H9 (cell line): ENCODE measurements around the gene DNAJC5. TPM values are rescaled to one million over a fixed set of nuclear protein-coding genes. Genes with fewer than 3 reads are reported as not detected.

ENCODE experiments used
- DNase-seq: peaks from one replicate; pipeline ENCODE4 v3.0.0-alpha.2; 2017
- H2AFZ ChIP-seq: one replicate; pipeline ENCODE4 v1.6.1; 2013; ENCODE audit warnings: mild to moderate bottlenecking, low read length, control low read depth, moderate library complexity
- H2AK5ac ChIP-seq: 2 replicates; pipeline ENCODE4 v1.6.1; 2013; ENCODE audit warnings: low read length, control low read depth, mixed read lengths; ENCODE audit not compliant: insufficient read length
- H2BK120ac ChIP-seq: one replicate; pipeline ENCODE4 v1.6.1; 2013; ENCODE audit warnings: low read depth, mild to moderate bottlenecking, low read length, control low read depth, inconsistent platforms; ENCODE audit not compliant: poor library complexity, severe bottlenecking
- H2BK12ac ChIP-seq: 2 replicates; pipeline ENCODE4 v1.6.1; 2013; ENCODE audit warnings: low read length, control low read depth, mixed read lengths, low read depth; ENCODE audit not compliant: insufficient read length
- H2BK15ac ChIP-seq: 2 replicates; pipeline ENCODE4 v1.6.1; 2013; ENCODE audit warnings: low read depth, low read length, control low read depth
- H2BK20ac ChIP-seq: one replicate; pipeline ENCODE4 v1.6.1; 2013; ENCODE audit warnings: low read depth, mild to moderate bottlenecking, low read length, control low read depth, inconsistent platforms; ENCODE audit not compliant: poor library complexity, severe bottlenecking
- H2BK5ac ChIP-seq: 2 replicates; pipeline ENCODE4 v1.6.1; 2013; ENCODE audit warnings: low read length, control low read depth, mixed read lengths; ENCODE audit not compliant: insufficient read length
- H3K14ac ChIP-seq: 2 replicates; pipeline ENCODE4 v1.6.1; 2013; ENCODE audit warnings: low read length, control low read depth; ENCODE audit not compliant: insufficient read depth
- H3K18ac ChIP-seq: 2 replicates; pipeline ENCODE4 v1.6.1; 2013; ENCODE audit warnings: low read depth, mild to moderate bottlenecking, mixed read lengths, low read length, control low read depth; ENCODE audit not compliant: insufficient read length
- H3K23ac ChIP-seq: 2 replicates; pipeline ENCODE4 v1.6.1; 2013; ENCODE audit warnings: low read length, control low read depth, mixed read lengths, low read depth; ENCODE audit not compliant: insufficient read length
- H3K23me2 ChIP-seq: 2 replicates; pipeline ENCODE4 v1.6.1; 2013; ENCODE audit warnings: low read depth, mild to moderate bottlenecking, mixed read lengths, low read length, control low read depth; ENCODE audit not compliant: insufficient read length, poor library complexity, severe bottlenecking
- H3K27ac ChIP-seq: 2 replicates; pipeline ENCODE4 v1.5.1; 2013; ENCODE audit warnings: low read length, control low read depth, mixed read lengths, low read depth; ENCODE audit not compliant: insufficient read length
- H3K27me3 ChIP-seq: 2 replicates; pipeline ENCODE4 v1.6.1; 2013; ENCODE audit warnings: low read length, control low read depth, inconsistent platforms; ENCODE audit not compliant: insufficient read depth
- H3K4ac ChIP-seq: 2 replicates; pipeline ENCODE4 v1.6.1; 2013; ENCODE audit warnings: low read depth, mild to moderate bottlenecking, control low read depth, inconsistent platforms, low read length, moderate library complexity
- H3K4me1 ChIP-seq: 2 replicates; pipeline ENCODE4 v1.6.1; 2013; ENCODE audit warnings: low read length, control low read depth, inconsistent platforms; ENCODE audit not compliant: insufficient read depth
- H3K4me2 ChIP-seq: 2 replicates; pipeline ENCODE4 v1.6.1; 2013; ENCODE audit warnings: low read length, control low read depth, mixed read lengths; ENCODE audit not compliant: insufficient read length, insufficient read depth
- H3K56ac ChIP-seq: 2 replicates; pipeline ENCODE4 v1.6.1; 2013; ENCODE audit warnings: low read depth, mild to moderate bottlenecking, mixed read lengths, low read length, control low read depth; ENCODE audit not compliant: insufficient read length
- H3K79me1 ChIP-seq: 2 replicates; pipeline ENCODE4 v1.6.1; 2013; ENCODE audit warnings: low read depth, mild to moderate bottlenecking, moderate library complexity, low read length, control low read depth, inconsistent platforms; ENCODE audit not compliant: insufficient read depth, poor library complexity, severe bottlenecking
- H3K79me2 ChIP-seq: 2 replicates; pipeline ENCODE4 v1.6.1; 2013; ENCODE audit warnings: low read length, control low read depth, inconsistent platforms; ENCODE audit not compliant: insufficient read depth
- H3K9ac ChIP-seq: 2 replicates; pipeline ENCODE4 v1.6.1; 2013; ENCODE audit warnings: low read length, control low read depth, mixed read lengths; ENCODE audit not compliant: insufficient read length; ENCODE audit errors: extremely low read depth
- H3K9me3 ChIP-seq: one replicate; pipeline ENCODE4 v1.6.1; 2013; ENCODE audit warnings: low read depth, low read length, inconsistent platforms; ENCODE audit not compliant: control insufficient read depth
- H3T11ph ChIP-seq: one replicate; pipeline ENCODE4 v1.6.1; 2013; ENCODE audit warnings: mild to moderate bottlenecking, low read length, control low read depth, inconsistent platforms
- H4K20me1 ChIP-seq: one replicate; pipeline ENCODE4 v1.6.1; 2013; ENCODE audit not compliant: control insufficient read depth, insufficient read length, insufficient read depth
- H4K5ac ChIP-seq: 2 replicates; pipeline ENCODE4 v1.6.1; 2013; ENCODE audit warnings: low read depth, mild to moderate bottlenecking, mixed read lengths, low read length, control low read depth; ENCODE audit not compliant: insufficient read length
- H4K8ac ChIP-seq: replicated peaks from 2 replicates; pipeline ENCODE4 v1.6.1; 2013; ENCODE audit warnings: low read length, control low read depth, mixed read lengths, low read depth; ENCODE audit not compliant: insufficient read length
- H4K91ac ChIP-seq: 2 replicates; pipeline ENCODE4 v1.6.1; 2013; ENCODE audit warnings: low read depth, mild to moderate bottlenecking, moderate library complexity, mixed read lengths, low read length, control low read depth; ENCODE audit not compliant: insufficient read length
- H3K27ac Mint-ChIP-seq, 3 experiments: 2 replicates in 2 of 3; 3 replicates in 1 of 3; pipeline ENCODE4 v1.8.0; 2020 to 2021; ENCODE audit warnings: mixed read lengths in 3 of 3, mild to moderate bottlenecking in 1 of 3, moderate library complexity in 1 of 3
- H3K27me3 Mint-ChIP-seq: 2 replicates; pipeline ENCODE4 v1.8.0; 2021; ENCODE audit warnings: low read depth, mild to moderate bottlenecking, moderate library complexity, mixed read lengths
- H3K36me3 Mint-ChIP-seq, 3 experiments: 2 replicates in 2 of 3; 3 replicates in 1 of 3; pipeline ENCODE4 v1.8.0; 2020 to 2021; ENCODE audit warnings: low read depth in 3 of 3, mixed read lengths in 3 of 3; ENCODE audit not compliant: insufficient read depth in 1 of 3
- H3K4me1 Mint-ChIP-seq, 2 experiments: 2 replicates each; pipeline ENCODE4 v1.8.0; 2020; ENCODE audit warnings: mixed read lengths in 2 of 2
- H3K4me3 Mint-ChIP-seq, 2 experiments: 2 replicates in 1 of 2; 3 replicates in 1 of 2; pipeline ENCODE4 v1.8.0; 2020 to 2021; ENCODE audit warnings: mild to moderate bottlenecking in 2 of 2, mixed read lengths in 2 of 2, moderate library complexity in 1 of 2
- H3K9me3 Mint-ChIP-seq, 2 experiments: 2 replicates in 1 of 2; 3 replicates in 1 of 2; pipeline ENCODE4 v1.8.0; 2020; ENCODE audit warnings: mild to moderate bottlenecking in 2 of 2, mixed read lengths in 2 of 2, moderate library complexity in 1 of 2
- WGBS: extraction: QIAGEN DNeasy Blood & Tissue Kit; methylation state at CpG from one replicate; pipeline ENCODE4 v1.1.7; 2013; ENCODE audit warnings: missing lambda C conversion rate, low lambda C conversion rate, mixed read lengths; ENCODE audit not compliant: insufficient read length; ENCODE audit errors: extremely low coverage; 5-methylcytosine and 5-hydroxymethylcytosine counted together
- total RNA-seq: library from RNA; stranded (reverse); gene quantifications from 2 replicates; pipeline ENCODE4 v1.2.1, GENCODE V29; 2021
- TF ChIP-seq, protein P1 (sequence below): fragments of 200-600 bp; sonication (generic); conservative IDR thresholded peaks from 3 replicates; pipeline ENCODE4 v1.8.0; 2021; ENCODE audit warnings: antibody characterized with exemption, mild to moderate bottlenecking

The DNAJC5 gene
- total RNA-seq, 1 experiment from 2014 or later: 43.0 TPM

DNA sequence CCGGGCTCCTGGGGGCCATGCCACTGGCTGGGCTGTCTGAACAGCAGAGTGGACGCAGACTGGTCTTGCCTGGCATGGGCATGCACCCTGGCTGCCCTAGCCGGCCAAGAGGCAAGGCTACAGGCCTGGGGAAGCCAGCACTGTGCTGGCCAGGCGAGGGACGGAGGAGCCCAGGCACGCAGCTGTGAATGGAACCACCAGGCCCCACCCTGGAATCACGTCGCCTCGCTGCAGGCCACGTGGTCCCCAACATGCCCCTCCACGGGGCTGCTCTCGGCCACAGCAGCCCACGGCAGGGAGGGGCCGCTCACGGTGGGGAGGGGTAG is 57.2 kb downstream of the DNAJC5 start:
- no peaks in the 10 kb centered on the region for H3K27me3 Mint-ChIP-seq
- H2BK20ac ChIP-seq: no peak overlapping the region
- peaks cover 3 to 14% (median 14%) of the 10 kb centered on the region in 3 experiments for H3K36me3 Mint-ChIP-seq
- H4K20me1 ChIP-seq: peaks cover 2% of the 10 kb centered on the region
- no peak overlapping the region for H3K27ac Mint-ChIP-seq
- no peak overlapping the region for H2BK15ac ChIP-seq
- H3K4me1 Mint-ChIP-seq: peaks cover 27 to 31% of the 10 kb centered on the region in 2 experiments
- H2AFZ ChIP-seq: no peak overlapping the region
- peaks cover 4 to 7% of the 10 kb centered on the region in 2 experiments; a peak in 3 of 5 replicates for H3K9me3 Mint-ChIP-seq
- DNase-seq: no peak
- H3K18ac ChIP-seq: no peak overlapping the region
- no peak overlapping the region for H3K4ac ChIP-seq
- H3K79me2 ChIP-seq: peaks cover 19% of the 10 kb centered on the region; the same call in 1 of the 2 replicates
- no peak overlapping the region for H2AK5ac ChIP-seq
- H4K5ac ChIP-seq: no peak overlapping the region
- H2BK12ac ChIP-seq: no peak overlapping the region
- no peaks in the 10 kb centered on the region for H3K9me3 ChIP-seq
- H3K4me1 ChIP-seq: no peaks in the 10 kb centered on the region
- H3K27ac ChIP-seq: no peak overlapping the region
- H3K9ac ChIP-seq: no peak overlapping the region
- H2BK120ac ChIP-seq: no peak overlapping the region
- TF ChIP-seq, protein P1, sequence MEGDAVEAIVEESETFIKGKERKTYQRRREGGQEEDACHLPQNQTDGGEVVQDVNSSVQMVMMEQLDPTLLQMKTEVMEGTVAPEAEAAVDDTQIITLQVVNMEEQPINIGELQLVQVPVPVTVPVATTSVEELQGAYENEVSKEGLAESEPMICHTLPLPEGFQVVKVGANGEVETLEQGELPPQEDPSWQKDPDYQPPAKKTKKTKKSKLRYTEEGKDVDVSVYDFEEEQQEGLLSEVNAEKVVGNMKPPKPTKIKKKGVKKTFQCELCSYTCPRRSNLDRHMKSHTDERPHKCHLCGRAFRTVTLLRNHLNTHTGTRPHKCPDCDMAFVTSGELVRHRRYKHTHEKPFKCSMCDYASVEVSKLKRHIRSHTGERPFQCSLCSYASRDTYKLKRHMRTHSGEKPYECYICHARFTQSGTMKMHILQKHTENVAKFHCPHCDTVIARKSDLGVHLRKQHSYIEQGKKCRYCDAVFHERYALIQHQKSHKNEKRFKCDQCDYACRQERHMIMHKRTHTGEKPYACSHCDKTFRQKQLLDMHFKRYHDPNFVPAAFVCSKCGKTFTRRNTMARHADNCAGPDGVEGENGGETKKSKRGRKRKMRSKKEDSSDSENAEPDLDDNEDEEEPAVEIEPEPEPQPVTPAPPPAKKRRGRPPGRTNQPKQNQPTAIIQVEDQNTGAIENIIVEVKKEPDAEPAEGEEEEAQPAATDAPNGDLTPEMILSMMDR: no peak
- H3K79me1 ChIP-seq: peaks cover 2% of the 10 kb centered on the region
- WGBS: no CpG with 5 or more reads among the region's 15 CpGs
- H3K14ac ChIP-seq: no peak overlapping the region
- no peak overlapping the region for H3K4me3 Mint-ChIP-seq
- no peak overlapping the region for H2BK5ac ChIP-seq
- H3K56ac ChIP-seq: no peak overlapping the region
- H4K91ac ChIP-seq: no peak overlapping the region
- H3K23me2 ChIP-seq: peaks cover 10% of the 10 kb centered on the region
- H3K23ac ChIP-seq: no peak overlapping the region
- no peak overlapping the region for H3T11ph ChIP-seq
- no peak overlapping the region for H4K8ac ChIP-seq
- H3K27me3 ChIP-seq: no peaks in the 10 kb centered on the region
- H3K4me2 ChIP-seq: no peak overlapping the region
